Stimulated activated CD8-positive, alpha-beta memory T cell treated with anti-CD3 and anti-CD28 coated beads, Interleukin-15, amount 100 ng/mL, for 24 hours (primary cell): ENCODE data around the gene YARS2.
"Not testable (repeated sequence)": the region's sequence is repeated elsewhere in the genome, so short reads cannot be mapped to it uniquely, and the experiment has no call there.

Experiments
- DNase-seq: peaks from one replicate; pipeline ENCODE4 v3.0.0-alpha.2; 2020; ENCODE audit warnings: low read depth

YARS2 gene

GRCh38 chr12:32743264-32743663, 12.4 kb downstream of the YARS2 start:
- DNase-seq = no peak

GRCh38 chr12:32742133-32742532, 13.6 kb downstream of the YARS2 start:
- DNase-seq = no peak

- no peak for DNase-seq
Measured at GRCh38 chr12:32739279-32739678, 16.4 kb downstream of the YARS2 start.

GRCh38 chr12:32737715-32738114, 18.0 kb downstream of the YARS2 start:
- no peak for DNase-seq

GRCh38 chr12:32736445-32736844, 19.3 kb downstream of the YARS2 start:
- no peak for DNase-seq

- DNase-seq = no peak
Measured at GRCh38 chr12:32734952-32735351, 20.7 kb downstream of the YARS2 start.

- no peak for DNase-seq
Measured at GRCh38 chr12:32727237-32727636, 28.5 kb downstream of the YARS2 start.

- no peak for DNase-seq
Measured at GRCh38 chr12:32726286-32726685, 29.4 kb downstream of the YARS2 start.

- not testable (repeated sequence) for DNase-seq
Measured at GRCh38 chr12:32725308-32725707, 30.4 kb downstream of the YARS2 start.

- DNase-seq = no peak
Measured at GRCh38 chr12:32718926-32719325, 36.8 kb downstream of the YARS2 start.

GRCh38 chr12:32714772-32715171, 40.9 kb downstream of the YARS2 start:
- DNase-seq = no peak

GRCh38 chr12:32708926-32709325, 46.8 kb downstream of the YARS2 start:
- no peak for DNase-seq

- no peak for DNase-seq
Measured at GRCh38 chr12:32706335-32707024, 49.2 kb downstream of the YARS2 start.

- DNase-seq = no peak
Measured at GRCh38 chr12:32705783-32706182, 49.9 kb downstream of the YARS2 start.

- no peak for DNase-seq
Measured at GRCh38 chr12:32702946-32703345, 52.8 kb downstream of the YARS2 start.

GRCh38 chr12:32702473-32702872, 53.2 kb downstream of the YARS2 start:
- DNase-seq = no peak

GRCh38 chr12:32699437-32699836, 56.3 kb downstream of the YARS2 start:
- not testable (repeated sequence) for DNase-seq

- no peak for DNase-seq
Measured at GRCh38 chr12:32698285-32698684, 57.4 kb downstream of the YARS2 start.

GRCh38 chr12:32697445-32697844, 58.3 kb downstream of the YARS2 start:
- DNase-seq = no peak
